DOHH2 (cell line): Measurements from ENCODE around the gene CNOT2.

ENCODE experiments used
- H3F3A ChIP-seq: fragments of 200-600 bp; sonication (generic), shearing (Covaris generic); 2 replicates; pipeline ENCODE4 v1.6.0; 2016; ENCODE audit warnings: antibody characterized with exemption, mild to moderate bottlenecking; ENCODE audit not compliant: control insufficient read depth, insufficient read depth
- H3K27ac ChIP-seq: fragments of 200-600 bp; sonication (generic); 2 replicates; pipeline ENCODE4 v1.5.1; 2014; ENCODE audit warnings: low read depth, mild to moderate bottlenecking, low read length, moderate library complexity
- H3K27me3 ChIP-seq: fragments of 200-600 bp; sonication (generic); 2 replicates; pipeline ENCODE4 v1.6.1; 2014; ENCODE audit warnings: mild to moderate bottlenecking, low read length, mixed read lengths; ENCODE audit not compliant: control insufficient read depth
- H3K36me3 ChIP-seq: fragments of 200-600 bp; sonication (generic); 2 replicates; pipeline ENCODE4 v1.6.1; 2014; ENCODE audit warnings: mild to moderate bottlenecking, low read length, moderate library complexity, mixed read lengths; ENCODE audit not compliant: control insufficient read depth
- H3K4me1 ChIP-seq: fragments of 200-600 bp; sonication (generic); 2 replicates; pipeline ENCODE4 v1.6.1; 2014; ENCODE audit warnings: mild to moderate bottlenecking, low read length, mixed read lengths; ENCODE audit not compliant: control insufficient read depth
- H3K4me2 ChIP-seq: fragments of 200-600 bp; sonication (generic); 2 replicates; pipeline ENCODE4 v1.6.0; 2014; ENCODE audit warnings: mild to moderate bottlenecking, low read length, moderate library complexity
- H3K4me3 ChIP-seq: fragments of 200-600 bp; sonication (generic); 2 replicates; pipeline ENCODE4 v1.5.1; 2014; ENCODE audit warnings: mild to moderate bottlenecking, low read length, mixed read lengths
- H3K79me2 ChIP-seq: fragments of 200-600 bp; sonication (generic); 2 replicates; pipeline ENCODE4 v1.6.1; 2014; ENCODE audit warnings: mild to moderate bottlenecking, low read length, mixed read lengths; ENCODE audit not compliant: control insufficient read depth
- H3K9me2 ChIP-seq: fragments of 200-600 bp; sonication (generic); replicated peaks from 2 replicates; pipeline ENCODE4 v1.6.1; 2014; ENCODE audit warnings: mild to moderate bottlenecking, low read length, mixed read lengths; ENCODE audit not compliant: control insufficient read depth
- H3K9me3 ChIP-seq: fragments of 200-600 bp; sonication (generic); 2 replicates; pipeline ENCODE4 v1.6.1; 2014; ENCODE audit warnings: antibody characterized with exemption, low read length, mixed read lengths; ENCODE audit not compliant: control insufficient read depth, insufficient read depth
- H4K20me1 ChIP-seq: fragments of 200-600 bp; sonication (generic); 2 replicates; pipeline ENCODE4 v1.6.0; 2014; ENCODE audit warnings: low read depth, mild to moderate bottlenecking, antibody characterized with exemption, low read length, moderate library complexity; ENCODE audit not compliant: control insufficient read depth, insufficient read depth
- CTCF ChIP-seq: fragments of 200-600 bp; sonication (generic); IDR thresholded peaks from one replicate; pipeline ENCODE4 v1.5.1; 2014; ENCODE audit warnings: antibody characterized with exemption, mild to moderate bottlenecking, low read depth, low read length; ENCODE audit not compliant: poor library complexity, severe bottlenecking
- EZH2phosphoT487 ChIP-seq: fragments of 200-600 bp; sonication (generic); IDR thresholded peaks from 2 replicates; pipeline ENCODE4 v1.6.1; 2017; ENCODE audit warnings: borderline replicate concordance, mild to moderate bottlenecking, antibody characterized with exemption, low read length, moderate library complexity, mixed read lengths

CNOT2 gene

GRCh38 chr12:70334742-70335141, 91.5 kb downstream of the CNOT2 start:
- Histone ChIP-seq H3K79me2 (peaks cover 10% of the 10 kb centered on the region), H3K9me3 (no peaks in the 10 kb centered on the region), H3K4me2 (no peak overlapping the region), H3K9me2 (no peaks in the 10 kb centered on the region), H3K4me1 (0 out of 2 replicates have a peak, but pooled peaks cover 5% of the 10 kb centered on the region), H3K36me3 (peaks cover 88% of the 10 kb centered on the region), H3K4me3 (no peak overlapping the region), H3K27ac (no peak overlapping the region), H3K27me3 (no peaks in the 10 kb centered on the region), H3F3A (0 out of 2 replicates have a peak, but pooled peaks cover 2% of the 10 kb centered on the region), H4K20me1 (no peaks in the 10 kb centered on the region)
- TF ChIP-seq EZH2phosphoT487 (no peak), CTCF (no peak)

GRCh38 chr12:70338531-70338930, 95.3 kb downstream of the CNOT2 start:
- Histone ChIP-seq H3K36me3 (peaks cover 94% of the 10 kb centered on the region), H3K9me3 (no peaks in the 10 kb centered on the region), H3K27ac (no peak overlapping the region), H4K20me1 (no peaks in the 10 kb centered on the region), H3K4me3 (no peak overlapping the region), H3F3A (peaks cover 5% of the 10 kb centered on the region; the same call in 1 of the 2 replicates), H3K4me2 (no peak overlapping the region), H3K27me3 (no peaks in the 10 kb centered on the region), H3K79me2 (peaks cover 2% of the 10 kb centered on the region; the same call in 1 of the 2 replicates), H3K4me1 (no peaks in the 10 kb centered on the region), H3K9me2 (no peaks in the 10 kb centered on the region)
- TF ChIP-seq CTCF (no peak), EZH2phosphoT487 (no peak)

- Histone ChIP-seq H3K27ac (no peak overlapping the region), H3F3A (peaks cover 9% of the 10 kb centered on the region), H3K4me1 (peaks cover 43% of the 10 kb centered on the region), H3K4me3 (no peak overlapping the region), H3K36me3 (peaks cover 39% of the 10 kb centered on the region), H3K9me2 (no peaks in the 10 kb centered on the region), H4K20me1 (no peaks in the 10 kb centered on the region), H3K4me2 (no peak overlapping the region), H3K79me2 (no peaks in the 10 kb centered on the region), H3K9me3 (no peaks in the 10 kb centered on the region), H3K27me3 (no peaks in the 10 kb centered on the region)
- no peak for TF ChIP-seq EZH2phosphoT487
- TF ChIP-seq CTCF, result no peak
These were observed 107.8 kb downstream of the CNOT2 start for GRCh38 chr12:70351076-70351475.
